GM18867 (cell line): ENCODE data around the gene AKR1C4.
"Not testable (repeated sequence)": the region's sequence is repeated elsewhere in the genome, so short reads cannot be mapped to it uniquely, and the experiment has no call there.

Source experiments
- ATAC-seq: cut with Tn5 transposase; IDR thresholded peaks from one replicate; pipeline ENCODE4 v1.9.1; 2021; ENCODE audit warnings: mild to moderate bottlenecking, moderate library complexity; ENCODE audit not compliant: unreplicated experiment

Gene AKR1C4

GRCh38 chr10:5196702-5197113 is at the start of gene AKR1C4:
Gene AKR1C4, plus strand, starts transcription at chr10:5196837. Its CDS starts 31 bp downstream, at chr10:5196868.
- no peak for ATAC-seq

- ATAC-seq: no peak
Measured at GRCh38 chr10:5146920-5147254, 49.8 kb upstream of the AKR1C4 start.

GRCh38 chr10:5147255-5147980 is 49.2 kb upstream of the AKR1C4 start:
- ATAC-seq: no peak

- ATAC-seq: no peak
Measured at GRCh38 chr10:5147981-5148677, 48.5 kb upstream of the AKR1C4 start.

- no peak for ATAC-seq
Measured at GRCh38 chr10:5148678-5149032, 48.0 kb upstream of the AKR1C4 start.

GRCh38 chr10:5151076-5151475 is 45.6 kb upstream of the AKR1C4 start:
- no peak for ATAC-seq

- ATAC-seq: no peak
Measured at GRCh38 chr10:5155951-5156350, 40.7 kb upstream of the AKR1C4 start.

- ATAC-seq: no peak
Measured at GRCh38 chr10:5157501-5157900, 39.1 kb upstream of the AKR1C4 start.

- no peak for ATAC-seq
Measured at GRCh38 chr10:5159126-5159525, 37.5 kb upstream of the AKR1C4 start.

GRCh38 chr10:5163487-5163886 is 33.1 kb upstream of the AKR1C4 start:
- ATAC-seq: no peak

GRCh38 chr10:5165738-5166137 is 30.9 kb upstream of the AKR1C4 start:
- ATAC-seq: no peak

GRCh38 chr10:5168897-5169420 is 27.7 kb upstream of the AKR1C4 start:
- no peak for ATAC-seq

- not testable (repeated sequence) for ATAC-seq
Measured at GRCh38 chr10:5175581-5175980, 21.1 kb upstream of the AKR1C4 start.

- not testable (repeated sequence) for ATAC-seq
Measured at GRCh38 chr10:5180503-5180902, 16.1 kb upstream of the AKR1C4 start.

- ATAC-seq: no peak
Measured at GRCh38 chr10:5183923-5184322, 12.7 kb upstream of the AKR1C4 start.

- no peak for ATAC-seq
Measured at GRCh38 chr10:5184987-5185775, 11.5 kb upstream of the AKR1C4 start, which contains the start of gene AKR1C8. Gene AKR1C8, minus strand, starts transcription at chr10:5185150. Its CDS starts 46 bp downstream, at chr10:5185104.

- no peak for ATAC-seq
Measured at GRCh38 chr10:5187867-5188266, 8.8 kb upstream of the AKR1C4 start.

GRCh38 chr10:5188358-5188757 is 8.3 kb upstream of the AKR1C4 start:
- ATAC-seq: no peak

GRCh38 chr10:5194431-5194830 is 2.2 kb upstream of the AKR1C4 start:
- ATAC-seq: no peak

GRCh38 chr10:5195727-5196374 is 786 bp upstream of the AKR1C4 start:
- no peak for ATAC-seq

GRCh38 chr10:5198386-5198785 is 1.7 kb downstream of the AKR1C4 start:
- ATAC-seq: no peak
